Natural killer cell (primary cell): Measurements from ENCODE around the gene NDUFA7. TPM values are rescaled to one million over a fixed set of nuclear protein-coding genes. Genes with fewer than 3 reads are reported as not detected.
"Not testable (repeated sequence)": the region's sequence is repeated elsewhere in the genome, so short reads cannot be mapped to it uniquely, and the experiment has no call there.

ENCODE experiments used
- ATAC-seq, 3 donors: fragments of 150-1000 bp in 2 of 3; fragments of 200-7000 bp in 1 of 3; cut with Tn5 transposase; 1 replicate in 1 of 3; 2 replicates in 2 of 3; pipeline ENCODE4 v1.10.0; 2021; ENCODE audit warnings: mild to moderate bottlenecking in 2 of 3, moderate library complexity in 2 of 3
- DNase-seq, 2 donors: peaks; one replicate each; pipeline versions ENCODE4 v3.0.0 to v3.0.0-alpha.2; 2013 to 2021; ENCODE audit warnings: mixed read lengths in 1 of 2
- H3K27ac ChIP-seq: one replicate; pipeline ENCODE4 v1.5.1; 2013; ENCODE audit warnings: mild to moderate bottlenecking, low read length
- H3K27me3 ChIP-seq: one replicate; pipeline ENCODE4 v1.6.1; 2013; ENCODE audit warnings: low read length; ENCODE audit not compliant: control insufficient read depth, insufficient read depth
- H3K36me3 ChIP-seq: one replicate; pipeline ENCODE4 v1.6.1; 2013; ENCODE audit warnings: low read length; ENCODE audit not compliant: control insufficient read depth, insufficient read depth
- H3K4me1 ChIP-seq: one replicate; pipeline ENCODE4 v1.6.1; 2013; ENCODE audit warnings: low read length; ENCODE audit not compliant: control insufficient read depth, insufficient read depth
- H3K4me3 ChIP-seq: one replicate; pipeline ENCODE4 v1.5.1; 2013; ENCODE audit warnings: low read length
- H3K9me3 ChIP-seq: one replicate; pipeline ENCODE4 v1.6.1; 2013; ENCODE audit warnings: low read length; ENCODE audit not compliant: control insufficient read depth, insufficient read depth
- H3K27ac Mint-ChIP-seq, 2 donors: one replicate each; pipeline ENCODE4 v1.8.0; 2022; ENCODE audit warnings: mild to moderate bottlenecking in 2 of 2, mixed read lengths in 2 of 2, moderate library complexity in 1 of 2
- H3K27me3 Mint-ChIP-seq, 2 donors: one replicate each; pipeline ENCODE4 v1.8.0; 2022; ENCODE audit warnings: low read depth in 2 of 2, mixed read lengths in 2 of 2
- H3K36me3 Mint-ChIP-seq: one replicate; pipeline ENCODE4 v1.8.0; 2022; ENCODE audit warnings: mixed read lengths
- H3K4me1 Mint-ChIP-seq, 2 donors: one replicate each; pipeline ENCODE4 v1.8.0; 2022; ENCODE audit warnings: mixed read lengths in 2 of 2
- H3K4me3 Mint-ChIP-seq: one replicate; pipeline ENCODE4 v1.8.0; 2022; ENCODE audit warnings: mild to moderate bottlenecking, moderate library complexity, mixed read lengths
- H3K9me3 Mint-ChIP-seq, 2 donors: one replicate each; pipeline ENCODE4 v1.8.0; 2022; ENCODE audit warnings: mixed read lengths in 2 of 2
- WGBS: methylation state at CpG from one replicate; pipeline ENCODE4 v1.1.7; 2013; ENCODE audit warnings: missing lambda C conversion rate; ENCODE audit not compliant: insufficient coverage; 5-methylcytosine and 5-hydroxymethylcytosine counted together
- intact Hi-C: fragments of 100-400 bp; cut with micrococcal nuclease; formaldehyde crosslinking; loops from one replicate; pipeline ENCODE4 v1.14.2; 2022
- total RNA-seq, 4 donors: library from RNA; stranded (reverse); fragments of 120-200 nt in 1 of 4; gene quantifications; one replicate each; pipeline versions ENCODE4 v1.2.3 to v1.2.4, GENCODE V29; 2013 to 2022
- TF ChIP-seq, protein P1 (sequence below): fragments of 200-600 bp; IDR thresholded peaks from one replicate; pipeline ENCODE4 v1.8.0; 2022; ENCODE audit warnings: antibody characterized with exemption

Gene NDUFA7
- total RNA-seq, 3 donors from 2014 or later (not counting 1 experiment from before 2014, with no cell fraction given) = 19.3 to 28.5 (median 28.4) TPM

DNA sequence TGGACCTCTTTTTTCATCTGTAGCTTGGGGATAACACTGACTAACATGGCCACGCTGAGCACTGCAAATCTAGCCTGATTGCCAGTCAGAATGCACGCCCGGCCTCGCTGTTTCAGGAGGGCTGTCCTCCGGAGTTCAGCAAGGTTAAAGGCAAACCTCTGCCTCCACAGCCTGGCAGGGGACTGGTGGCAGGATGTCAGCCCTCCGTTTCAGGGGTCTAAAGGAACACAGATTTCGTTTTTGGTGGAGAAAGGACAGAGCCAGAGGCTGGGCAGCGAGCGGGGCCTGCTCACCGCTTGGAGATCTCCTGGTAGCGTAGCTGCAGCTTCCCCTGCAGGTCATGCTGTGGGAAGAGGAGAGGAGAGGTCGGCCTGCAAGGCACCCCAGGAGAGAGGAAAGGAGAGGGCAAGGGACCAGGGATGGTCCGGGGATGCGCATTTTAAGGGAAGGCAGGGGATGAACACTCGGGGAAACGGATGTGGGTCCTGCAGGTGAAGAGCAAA lies 560 bp downstream of the NDUFA7 start:
- no peak for ATAC-seq
- Histone ChIP-seq H3K36me3 (peaks cover 26% of the 10 kb centered on the region), H3K27ac (peak overlapping the region; percentile 93), H3K4me3 (peak overlapping the region; percentile 90), H3K27me3 (no peaks in the 10 kb centered on the region), H3K9me3 (no peaks in the 10 kb centered on the region), H3K4me1 (peaks cover 31% of the 10 kb centered on the region)
- 4% methylated on average over 16 of the region's 16 CpGs for WGBS
- H3K4me1 Mint-ChIP-seq = peaks cover 24 to 33% of the 10 kb centered on the region in 2 donors
- no peaks in the 10 kb centered on the region for H3K27me3 Mint-ChIP-seq
- intact Hi-C loops = loop anchor here (1.0 kb wide), 1 partner anchor 12 kb away; the partner anchor contains the start of gene CD320
- H3K36me3 Mint-ChIP-seq = no peaks in the 10 kb centered on the region
- H3K27ac Mint-ChIP-seq = peak overlapping the region; percentile 99 to 100
- TF ChIP-seq, protein P1, sequence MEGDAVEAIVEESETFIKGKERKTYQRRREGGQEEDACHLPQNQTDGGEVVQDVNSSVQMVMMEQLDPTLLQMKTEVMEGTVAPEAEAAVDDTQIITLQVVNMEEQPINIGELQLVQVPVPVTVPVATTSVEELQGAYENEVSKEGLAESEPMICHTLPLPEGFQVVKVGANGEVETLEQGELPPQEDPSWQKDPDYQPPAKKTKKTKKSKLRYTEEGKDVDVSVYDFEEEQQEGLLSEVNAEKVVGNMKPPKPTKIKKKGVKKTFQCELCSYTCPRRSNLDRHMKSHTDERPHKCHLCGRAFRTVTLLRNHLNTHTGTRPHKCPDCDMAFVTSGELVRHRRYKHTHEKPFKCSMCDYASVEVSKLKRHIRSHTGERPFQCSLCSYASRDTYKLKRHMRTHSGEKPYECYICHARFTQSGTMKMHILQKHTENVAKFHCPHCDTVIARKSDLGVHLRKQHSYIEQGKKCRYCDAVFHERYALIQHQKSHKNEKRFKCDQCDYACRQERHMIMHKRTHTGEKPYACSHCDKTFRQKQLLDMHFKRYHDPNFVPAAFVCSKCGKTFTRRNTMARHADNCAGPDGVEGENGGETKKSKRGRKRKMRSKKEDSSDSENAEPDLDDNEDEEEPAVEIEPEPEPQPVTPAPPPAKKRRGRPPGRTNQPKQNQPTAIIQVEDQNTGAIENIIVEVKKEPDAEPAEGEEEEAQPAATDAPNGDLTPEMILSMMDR = no peak
- H3K4me3 Mint-ChIP-seq = peak overlapping the region; percentile 100
- no peak for DNase-seq
- no peaks in the 10 kb centered on the region for H3K9me3 Mint-ChIP-seq

DNA sequence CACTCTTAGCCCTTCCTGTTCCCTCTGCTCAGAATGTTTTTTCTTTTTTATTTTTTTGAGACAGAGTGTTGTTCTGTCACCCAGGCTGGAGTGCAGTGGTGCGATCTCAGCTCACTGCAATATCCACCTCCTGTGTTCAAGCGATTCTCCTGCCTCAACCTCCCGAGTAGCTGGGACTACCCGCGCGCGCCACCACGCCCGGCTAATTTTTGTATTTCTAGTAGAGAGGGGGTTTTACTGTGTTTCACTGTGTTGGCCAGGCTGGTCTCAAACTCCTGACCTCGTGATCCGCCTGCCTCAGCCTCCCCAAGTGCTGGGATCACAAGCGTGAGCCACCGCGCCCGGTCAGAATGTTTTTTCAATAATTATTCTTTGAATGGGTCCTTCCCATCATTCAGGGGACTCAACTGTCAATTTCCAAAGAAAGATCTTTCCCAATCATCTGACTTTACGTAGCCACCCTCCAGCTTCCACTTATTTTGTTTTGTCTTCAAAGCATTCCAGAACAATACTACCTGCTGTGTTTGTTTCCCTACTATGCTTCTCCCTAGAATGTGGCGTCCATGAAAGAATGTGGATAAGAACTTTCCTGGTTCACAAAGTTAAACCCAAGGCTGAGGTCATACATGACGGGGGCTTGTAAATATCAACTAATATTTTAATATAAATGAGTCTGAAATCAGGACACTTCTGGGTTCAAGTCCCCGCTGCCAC lies 1.2 kb downstream of the NDUFA7 start:
- WGBS = 94% methylated on average over 12 of the region's 19 CpGs
- Mint-ChIP-seq H3K27ac (peak overlapping the region; percentile 99 to 100), H3K4me3 (peak overlapping the region; percentile 100), H3K4me1 (peaks cover 24 to 33% of the 10 kb centered on the region in 2 donors), H3K9me3 (no peaks in the 10 kb centered on the region), H3K27me3 (no peaks in the 10 kb centered on the region), H3K36me3 (no peaks in the 10 kb centered on the region)
- Histone ChIP-seq H3K4me1 (peaks cover 31% of the 10 kb centered on the region), H3K9me3 (no peaks in the 10 kb centered on the region), H3K4me3 (no peak overlapping the region), H3K36me3 (peaks cover 33% of the 10 kb centered on the region), H3K27me3 (no peaks in the 10 kb centered on the region), H3K27ac (peak overlapping the region; percentile 93)
- TF ChIP-seq, protein P1 = no peak
- ATAC-seq = no peak
- no peak for DNase-seq
- intact Hi-C loops = no loop called here

DNA sequence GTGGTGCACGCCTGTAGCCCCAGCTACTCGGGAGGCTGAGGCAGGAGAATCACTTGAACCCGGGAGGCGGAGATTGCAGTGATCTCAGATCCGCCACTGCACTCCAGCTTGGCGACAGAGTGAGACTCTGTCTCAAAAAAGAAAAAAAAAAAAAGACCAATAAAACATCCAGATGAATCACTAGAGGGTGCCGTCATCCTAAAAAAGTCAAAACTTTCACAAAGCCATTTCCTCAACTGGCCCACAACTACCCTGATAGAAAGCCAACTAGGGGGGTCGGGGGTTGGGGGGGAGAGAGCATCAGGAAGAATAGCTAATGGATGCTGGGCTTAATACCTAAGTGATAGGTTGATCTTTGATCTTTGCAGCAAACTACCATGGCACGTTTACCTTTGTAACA lies 2.3 kb downstream of the NDUFA7 start:
- WGBS = 89% methylated on average over 7 of the region's 9 CpGs
- ATAC-seq, H3K27ac ChIP-seq, H3K27ac Mint-ChIP-seq, H3K9me3 Mint-ChIP-seq, intact Hi-C loops, DNase-seq, H3K27me3 ChIP-seq, H3K4me3 ChIP-seq, H3K9me3 ChIP-seq, H3K36me3 Mint-ChIP-seq, H3K27me3 Mint-ChIP-seq: not testable (repeated sequence)
- Histone ChIP-seq H3K36me3 (peaks cover 27% of the 10 kb centered on the region), H3K4me1 (peaks cover 31% of the 10 kb centered on the region)
- H3K4me3 Mint-ChIP-seq = peak overlapping the region; percentile 6
- peaks cover 24 to 33% of the 10 kb centered on the region in 2 donors for H3K4me1 Mint-ChIP-seq

DNA sequence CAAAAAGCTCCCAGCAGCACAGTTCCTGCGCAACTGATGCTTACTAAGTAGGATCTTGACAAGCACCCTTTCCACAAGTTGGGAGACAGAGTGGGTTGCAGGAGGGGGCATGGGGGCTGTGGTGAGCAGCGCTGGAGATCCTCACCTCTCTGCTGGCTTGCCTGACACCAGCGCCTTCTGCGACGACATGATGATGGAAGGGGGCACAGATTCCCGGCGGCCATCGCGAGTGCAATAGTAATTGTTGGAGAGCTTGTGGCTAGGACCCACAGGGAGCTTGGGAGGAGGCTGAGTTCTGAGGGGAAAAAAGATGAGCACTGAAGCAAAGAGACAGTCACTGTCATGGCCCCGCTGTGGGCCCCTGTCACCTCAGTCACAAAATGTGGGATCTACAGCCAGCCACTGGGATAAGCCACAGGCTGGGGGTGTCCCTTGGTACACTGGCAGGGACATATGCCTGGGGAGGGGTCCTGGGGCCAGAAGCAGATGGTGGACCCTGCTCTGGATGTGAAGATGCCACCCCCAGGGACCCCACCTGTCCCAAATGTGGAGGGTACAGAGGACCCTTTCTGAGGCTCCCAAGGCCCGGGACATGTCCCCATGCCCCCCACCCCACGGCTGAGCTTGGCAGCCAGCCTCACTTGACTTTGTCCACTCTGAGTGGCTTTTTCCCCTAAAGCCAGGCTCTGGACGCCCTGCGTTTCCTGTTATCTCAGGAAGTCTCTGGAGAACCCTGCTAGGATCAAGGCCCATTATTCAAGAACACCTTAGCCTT lies 4.6 kb downstream of the NDUFA7 start:
- Mint-ChIP-seq H3K4me1 (peaks cover 18 to 22% of the 10 kb centered on the region in 2 donors), H3K9me3 (no peaks in the 10 kb centered on the region), H3K27ac (no peak overlapping the region), H3K36me3 (no peaks in the 10 kb centered on the region), H3K4me3 (no peak overlapping the region), H3K27me3 (no peaks in the 10 kb centered on the region)
- Histone ChIP-seq H3K9me3 (no peaks in the 10 kb centered on the region), H3K36me3 (peaks cover 25% of the 10 kb centered on the region), H3K4me3 (no peak overlapping the region), H3K4me1 (peaks cover 15% of the 10 kb centered on the region), H3K27ac (no peak overlapping the region), H3K27me3 (no peaks in the 10 kb centered on the region)
- TF ChIP-seq, protein P1 = no peak
- intact Hi-C loops = no loop called here
- DNase-seq (no peak), ATAC-seq (no peak)
- 96% methylated on average over 14 of the region's 14 CpGs for WGBS

DNA sequence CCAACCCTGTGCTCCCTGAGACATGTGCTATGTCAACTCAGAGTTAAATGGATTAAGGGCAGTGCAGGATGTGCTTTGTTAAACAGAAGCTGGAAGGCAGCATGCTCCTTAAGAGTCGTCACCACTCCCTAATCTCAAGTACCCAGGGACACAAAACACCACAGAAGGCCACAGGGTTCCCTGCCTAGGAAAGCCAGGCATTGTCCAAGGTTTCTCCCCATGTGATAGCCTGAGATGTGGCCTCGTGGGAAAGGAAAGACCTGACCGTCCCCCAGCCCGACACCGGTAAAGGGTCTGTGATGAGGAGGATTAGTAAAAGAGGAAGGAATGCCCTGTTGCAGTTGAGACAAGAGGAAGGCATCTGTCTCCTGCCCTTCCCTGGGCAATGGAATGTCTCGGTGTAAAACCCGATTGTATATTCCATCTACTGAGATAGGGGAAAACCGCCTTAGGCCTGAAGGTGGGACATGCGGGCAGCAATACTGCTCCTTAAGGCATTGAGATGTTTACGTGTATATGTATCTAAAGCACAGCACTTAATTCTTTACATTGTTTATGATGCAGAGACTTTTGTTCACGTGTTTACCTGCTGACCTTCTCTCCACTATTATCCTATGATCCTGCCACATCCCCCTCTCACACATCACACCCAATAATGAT lies 6.1 kb downstream of the NDUFA7 start:
- peaks cover 34% of the 10 kb centered on the region for H3K36me3 ChIP-seq
- H3K27ac ChIP-seq, H3K27ac Mint-ChIP-seq, H3K4me1 ChIP-seq, DNase-seq, H3K36me3 Mint-ChIP-seq, H3K27me3 Mint-ChIP-seq, H3K4me3 ChIP-seq, H3K4me3 Mint-ChIP-seq, intact Hi-C loops, ATAC-seq, H3K9me3 ChIP-seq, H3K9me3 Mint-ChIP-seq, H3K4me1 Mint-ChIP-seq, H3K27me3 ChIP-seq: not testable (repeated sequence)
- 94% methylated on average over 11 of the region's 11 CpGs for WGBS
